Uterine smooth muscle cell (primary cell): Measurements from ENCODE around the gene PCID2. TPM values are rescaled to one million over a fixed set of nuclear protein-coding genes. Genes with fewer than 3 reads are reported as not detected.

ENCODE experiments used
- total RNA-seq: library from RNA; depleted of rRNA; stranded (reverse); fragments of >200 nt; gene quantifications from 2 replicates; pipeline ENCODE4 v1.2.3, GENCODE V29; 2014

The PCID2 gene
- total RNA-seq, result 81.8 and 98.0 TPM in 2 replicates

GRCh38 chr13:113208421-113209335 lies at the start of gene PCID2:
PCID2 (minus strand) TSS chr13:113208669; CDS start chr13:113208634, 35 bp downstream.

GRCh38 chr13:113209336-113209758 lies 878 bp upstream of the PCID2 start, which contains the start of gene CUL4A:
CUL4A (plus strand) TSS chr13:113209613; CDS start chr13:113209628, 15 bp downstream.

GRCh38 chr13:113157929-113158747 lies 50.3 kb downstream of the PCID2 start, which contains the start of gene PROZ:
PROZ (plus strand) TSS chr13:113158648; CDS start chr13:113158661, 13 bp downstream.

Other genes with a start within 250 kb of the PCID2 start
- gene MCF2L, start 239.5 kb downstream of the PCID2 start, total RNA-seq, result 0.37 and 0.44 TPM in 2 replicates
- gene F7, start 102.9 kb downstream of the PCID2 start, total RNA-seq, result not detected in 2 replicates
- 4.8 and 11.9 TPM in 2 replicates for gene F10, start 85.9 kb downstream of the PCID2 start, total RNA-seq
- not detected in 2 replicates for gene PROZ, start 50.0 kb downstream of the PCID2 start, total RNA-seq
- gene CUL4A, start 944 bp upstream of the PCID2 start, total RNA-seq, result 154 and 171 TPM in 2 replicates
- 124 and 203 TPM in 2 replicates for gene LAMP1, start 88.6 kb upstream of the PCID2 start, total RNA-seq
- gene GRTP1, start 155.5 kb upstream of the PCID2 start, total RNA-seq, result 5.8 and 6.5 TPM in 2 replicates
- gene ADPRHL1, start 244.8 kb upstream of the PCID2 start, total RNA-seq, result 0.75 and 0.77 TPM in 2 replicates